ENCODE data around the gene CD164L2. TPM values are rescaled to one million over a fixed set of nuclear protein-coding genes. Genes with fewer than 3 reads are reported as not detected.
"Not testable (repeated sequence)": the region's sequence is repeated elsewhere in the genome, so short reads cannot be mapped to it uniquely, and the experiment has no call there.

Gene CD164L2
- total RNA-seq, 4 donors from 2014 or later = not detected

- Histone ChIP-seq H3K4me3 (no peak overlapping the region), H3K27ac (no peak overlapping the region), H3K36me3 (peaks cover 0 to 66% (median 31%) of the 10 kb centered on the region in 4 donors), H3K27me3 (no peaks in the 10 kb centered on the region), H3K4me1 (peaks cover 0 to 23% (median 15%) of the 10 kb centered on the region in 4 donors), H3K9me3 (no peaks in the 10 kb centered on the region)
- DNase-seq = no peak
- intact Hi-C loops (cut with DNase I; ENCODE audit: low total_unique reads) (no loop called here), in situ Hi-C loops (cut with MboI; ENCODE audit: low pct_ligation_motif_present in 1 of 4, low pct_unique_long_range_greater_than_20kb in 1 of 4, low sequenced_read_pairs in 3 of 4) (loop anchor here in 3 of 4 donors (10.0 kb wide), 1 partner anchor 195 kb away; the partner anchor contains the start of gene AHDC1 (in 3 of the 3))
- 94% methylated on average over 11 of the region's 11 CpGs; no CpG with 5 or more reads in 1 of the 2 donors for WGBS, 2 donors (ENCODE audit: low coverage in 1 of 2)
- no peak for TF ChIP-seq CTCF (IDR thresholded peaks at IDR 0.05)
- no peak for TF ChIP-seq POLR2AphosphoS5 (IDR thresholded peaks at IDR 0.05)
Measured at GRCh38 chr1:27409669-27410068, 26.5 kb upstream of the CD164L2 start.

- DNase-seq = no peak
- Histone ChIP-seq H3K27me3 (no peaks in the 10 kb centered on the region), H3K4me3 (no peak overlapping the region), H3K27ac (no peak overlapping the region), H3K4me1 (peaks cover 3 to 38% (median 28%) of the 10 kb centered on the region in 4 donors), H3K36me3 (peaks cover 0 to 51% (median 23%) of the 10 kb centered on the region in 4 donors), H3K9me3 (no peaks in the 10 kb centered on the region)
- TF ChIP-seq POLR2A (IDR thresholded peaks at IDR 0.05) = no peak
- no peak for TF ChIP-seq POLR2AphosphoS5 (IDR thresholded peaks at IDR 0.05)
- no peak for TF ChIP-seq CTCF (IDR thresholded peaks at IDR 0.05)
- no peak for TF ChIP-seq EP300 (IDR thresholded peaks at IDR 0.05; ENCODE audit: low read depth)
- WGBS, 2 donors (ENCODE audit: low coverage in 1 of 2) = 92 to 94% methylated on average over 8 to 9 of the region's 9 CpGs
- in situ Hi-C loops (cut with MboI; ENCODE audit: low pct_ligation_motif_present in 1 of 4, low pct_unique_long_range_greater_than_20kb in 1 of 4, low sequenced_read_pairs in 3 of 4) (loop anchor here in 1 of 4 donors (10.0 kb wide), 1 partner anchor 197 kb away; the partner anchor contains the start of gene AHDC1), intact Hi-C loops (cut with DNase I; ENCODE audit: low total_unique reads) (no loop called here)
Measured at GRCh38 chr1:27408151-27408550, 25.0 kb upstream of the CD164L2 start.

GRCh38 chr1:27406791-27407190 is 23.7 kb upstream of the CD164L2 start:
- H3K4me3 ChIP-seq; H3K27me3 ChIP-seq; intact Hi-C loops (cut with DNase I; ENCODE audit: low total_unique reads); DNase-seq; H3K9me3 ChIP-seq: not testable (repeated sequence)
- in situ Hi-C loops (cut with MboI; ENCODE audit: low pct_ligation_motif_present in 1 of 4, low pct_unique_long_range_greater_than_20kb in 1 of 4, low sequenced_read_pairs in 3 of 4) = loop anchor here in 1 of 4 donors (10.0 kb wide), 1 partner anchor 198 kb away; the partner anchor contains the start of gene AHDC1
- peaks cover 0 to 38% (median 16%) of the 10 kb centered on the region in 4 donors for H3K36me3 ChIP-seq
- peaks cover 10 to 52% (median 40%) of the 10 kb centered on the region in 4 donors for H3K4me1 ChIP-seq
- 63% methylated on average over 2 of the region's 2 CpGs; no CpG with 5 or more reads in 1 of the 2 donors for WGBS, 2 donors (ENCODE audit: low coverage in 1 of 2)
- peak overlapping the region; percentile 4 to 82 (median 72) for H3K27ac ChIP-seq

- H3K4me3 ChIP-seq = no peak overlapping the region
- no peaks in the 10 kb centered on the region for H3K9me3 ChIP-seq
- in situ Hi-C loops (cut with MboI; ENCODE audit: low pct_ligation_motif_present in 1 of 4, low pct_unique_long_range_greater_than_20kb in 1 of 4, low sequenced_read_pairs in 3 of 4) (loop anchor here in 1 of 4 donors (10.0 kb wide), 1 partner anchor 198 kb away; the partner anchor contains the start of gene AHDC1), intact Hi-C loops (cut with DNase I; ENCODE audit: low total_unique reads) (no loop called here)
- TF ChIP-seq POLR2AphosphoS5 (IDR thresholded peaks at IDR 0.05) (no peak), CTCF (IDR thresholded peaks at IDR 0.05) (no peak), POLR2A (IDR thresholded peaks at IDR 0.05) (no peak), EP300 (IDR thresholded peaks at IDR 0.05; ENCODE audit: low read depth) (no peak)
- 69% methylated on average over 4 of the region's 4 CpGs; no CpG with 5 or more reads in 1 of the 2 donors for WGBS, 2 donors (ENCODE audit: low coverage in 1 of 2)
- H3K36me3 ChIP-seq = peaks cover 0 to 35% (median 15%) of the 10 kb centered on the region in 4 donors
- H3K27ac ChIP-seq = peak overlapping the region; percentile 4 to 82 (median 72)
- peaks cover 10 to 54% (median 42%) of the 10 kb centered on the region in 4 donors for H3K4me1 ChIP-seq
- no peak for DNase-seq
- H3K27me3 ChIP-seq = no peaks in the 10 kb centered on the region
Measured at GRCh38 chr1:27406362-27406680, 23.2 kb upstream of the CD164L2 start.

- intact Hi-C loops (cut with DNase I; ENCODE audit: low total_unique reads); DNase-seq; H3K27me3 ChIP-seq; H3K4me3 ChIP-seq; H3K9me3 ChIP-seq: not testable (repeated sequence)
- in situ Hi-C loops (cut with MboI; ENCODE audit: low pct_ligation_motif_present in 1 of 4, low pct_unique_long_range_greater_than_20kb in 1 of 4, low sequenced_read_pairs in 3 of 4) = loop anchor here in 1 of 4 donors (10.0 kb wide), 1 partner anchor 199 kb away; the partner anchor contains the start of gene AHDC1
- whole genome bisulfite sequencing, 2 donors (ENCODE audit: low coverage in 1 of 2) = 74% methylated on average over 12 of the region's 18 CpGs; no CpG with 5 or more reads in 1 of the 2 donors
- Histone ChIP-seq H3K36me3 (peaks cover 0 to 34% (median 12%) of the 10 kb centered on the region in 4 donors), H3K27ac (peak overlapping the region; percentile 4 to 82 (median 72)), H3K4me1 (peaks cover 10 to 54% (median 42%) of the 10 kb centered on the region in 4 donors)
Measured at GRCh38 chr1:27405598-27406361, 22.6 kb upstream of the CD164L2 start.

Measured in transverse colon (tissue), 4 donors.